ENCODE results near the gene DGAT2.

Gene DGAT2

GRCh38 chr11:75834728-75835127, 66.2 kb downstream of the DGAT2 start:
- TF ChIP-seq ZFX (IDR thresholded peaks at IDR 0.05; ENCODE audit: borderline replicate concordance) (no peak), CTCF (IDR thresholded peaks at IDR 0.05) (no peak)
- no peak overlapping the region for H3K27ac ChIP-seq

GRCh38 chr11:75836417-75836816, 67.8 kb downstream of the DGAT2 start:
- TF ChIP-seq ZFX (IDR thresholded peaks at IDR 0.05; ENCODE audit: borderline replicate concordance) (no peak), CTCF (IDR thresholded peaks at IDR 0.05) (no peak)
- no peak overlapping the region for H3K27ac ChIP-seq

- H3K27ac ChIP-seq: no peak overlapping the region
- TF ChIP-seq CTCF (IDR thresholded peaks at IDR 0.05) (no peak), ZFX (IDR thresholded peaks at IDR 0.05; ENCODE audit: borderline replicate concordance) (no peak)
Observed at GRCh38 chr11:75839851-75840250, 71.3 kb downstream of the DGAT2 start.

- no peak overlapping the region for H3K27ac ChIP-seq
- TF ChIP-seq CTCF (IDR thresholded peaks at IDR 0.05): no peak
- TF ChIP-seq ZFX (IDR thresholded peaks at IDR 0.05; ENCODE audit: borderline replicate concordance): no peak
Observed at GRCh38 chr11:75840522-75840921, 71.9 kb downstream of the DGAT2 start.

GRCh38 chr11:75841739-75842138, 73.2 kb downstream of the DGAT2 start:
- TF ChIP-seq CTCF (IDR thresholded peaks at IDR 0.05): no peak

GRCh38 chr11:75845324-75845723, 76.7 kb downstream of the DGAT2 start:
- H3K27ac ChIP-seq: no peak overlapping the region
- TF ChIP-seq CTCF (IDR thresholded peaks at IDR 0.05): no peak

More at GRCh38 chr11:75841739-75842138, 73.2 kb downstream of the DGAT2 start:
- no peak overlapping the region for H3K27ac ChIP-seq

GRCh38 chr11:75849894-75850293, 81.3 kb downstream of the DGAT2 start:
- H3K27ac ChIP-seq: no peak overlapping the region
- no peak for TF ChIP-seq ZFX (IDR thresholded peaks at IDR 0.05; ENCODE audit: borderline replicate concordance)
- TF ChIP-seq CTCF (IDR thresholded peaks at IDR 0.05): no peak
